H9 (cell line): ENCODE results near the gene LINGO3. TPM values are rescaled to one million over a fixed set of nuclear protein-coding genes. Genes with fewer than 3 reads are reported as not detected.

ENCODE experiments used
- DNase-seq: peaks from one replicate; pipeline ENCODE4 v3.0.0-alpha.2; 2017
- H2AFZ ChIP-seq: one replicate; pipeline ENCODE4 v1.6.1; 2013; ENCODE audit warnings: mild to moderate bottlenecking, low read length, control low read depth, moderate library complexity
- H2AK5ac ChIP-seq: 2 replicates; pipeline ENCODE4 v1.6.1; 2013; ENCODE audit warnings: low read length, control low read depth, mixed read lengths; ENCODE audit not compliant: insufficient read length
- H2BK120ac ChIP-seq: one replicate; pipeline ENCODE4 v1.6.1; 2013; ENCODE audit warnings: low read depth, mild to moderate bottlenecking, low read length, control low read depth, inconsistent platforms; ENCODE audit not compliant: poor library complexity, severe bottlenecking
- H2BK12ac ChIP-seq: 2 replicates; pipeline ENCODE4 v1.6.1; 2013; ENCODE audit warnings: low read length, control low read depth, mixed read lengths, low read depth; ENCODE audit not compliant: insufficient read length
- H2BK15ac ChIP-seq: 2 replicates; pipeline ENCODE4 v1.6.1; 2013; ENCODE audit warnings: low read depth, low read length, control low read depth
- H2BK20ac ChIP-seq: one replicate; pipeline ENCODE4 v1.6.1; 2013; ENCODE audit warnings: low read depth, mild to moderate bottlenecking, low read length, control low read depth, inconsistent platforms; ENCODE audit not compliant: poor library complexity, severe bottlenecking
- H2BK5ac ChIP-seq: 2 replicates; pipeline ENCODE4 v1.6.1; 2013; ENCODE audit warnings: low read length, control low read depth, mixed read lengths; ENCODE audit not compliant: insufficient read length
- H3K14ac ChIP-seq: 2 replicates; pipeline ENCODE4 v1.6.1; 2013; ENCODE audit warnings: low read length, control low read depth; ENCODE audit not compliant: insufficient read depth
- H3K18ac ChIP-seq: 2 replicates; pipeline ENCODE4 v1.6.1; 2013; ENCODE audit warnings: low read depth, mild to moderate bottlenecking, mixed read lengths, low read length, control low read depth; ENCODE audit not compliant: insufficient read length
- H3K23ac ChIP-seq: 2 replicates; pipeline ENCODE4 v1.6.1; 2013; ENCODE audit warnings: low read length, control low read depth, mixed read lengths, low read depth; ENCODE audit not compliant: insufficient read length
- H3K23me2 ChIP-seq: 2 replicates; pipeline ENCODE4 v1.6.1; 2013; ENCODE audit warnings: low read depth, mild to moderate bottlenecking, mixed read lengths, low read length, control low read depth; ENCODE audit not compliant: insufficient read length, poor library complexity, severe bottlenecking
- H3K27ac ChIP-seq: 2 replicates; pipeline ENCODE4 v1.5.1; 2013; ENCODE audit warnings: low read length, control low read depth, mixed read lengths, low read depth; ENCODE audit not compliant: insufficient read length
- H3K27me3 ChIP-seq: 2 replicates; pipeline ENCODE4 v1.6.1; 2013; ENCODE audit warnings: low read length, control low read depth, inconsistent platforms; ENCODE audit not compliant: insufficient read depth
- H3K4ac ChIP-seq: 2 replicates; pipeline ENCODE4 v1.6.1; 2013; ENCODE audit warnings: low read depth, mild to moderate bottlenecking, control low read depth, inconsistent platforms, low read length, moderate library complexity
- H3K4me1 ChIP-seq: 2 replicates; pipeline ENCODE4 v1.6.1; 2013; ENCODE audit warnings: low read length, control low read depth, inconsistent platforms; ENCODE audit not compliant: insufficient read depth
- H3K4me2 ChIP-seq: 2 replicates; pipeline ENCODE4 v1.6.1; 2013; ENCODE audit warnings: low read length, control low read depth, mixed read lengths; ENCODE audit not compliant: insufficient read length, insufficient read depth
- H3K56ac ChIP-seq: 2 replicates; pipeline ENCODE4 v1.6.1; 2013; ENCODE audit warnings: low read depth, mild to moderate bottlenecking, mixed read lengths, low read length, control low read depth; ENCODE audit not compliant: insufficient read length
- H3K79me1 ChIP-seq: 2 replicates; pipeline ENCODE4 v1.6.1; 2013; ENCODE audit warnings: low read depth, mild to moderate bottlenecking, moderate library complexity, low read length, control low read depth, inconsistent platforms; ENCODE audit not compliant: insufficient read depth, poor library complexity, severe bottlenecking
- H3K79me2 ChIP-seq: 2 replicates; pipeline ENCODE4 v1.6.1; 2013; ENCODE audit warnings: low read length, control low read depth, inconsistent platforms; ENCODE audit not compliant: insufficient read depth
- H3K9ac ChIP-seq: 2 replicates; pipeline ENCODE4 v1.6.1; 2013; ENCODE audit warnings: low read length, control low read depth, mixed read lengths; ENCODE audit not compliant: insufficient read length; ENCODE audit errors: extremely low read depth
- H3K9me3 ChIP-seq: one replicate; pipeline ENCODE4 v1.6.1; 2013; ENCODE audit warnings: low read depth, low read length, inconsistent platforms; ENCODE audit not compliant: control insufficient read depth
- H3T11ph ChIP-seq: one replicate; pipeline ENCODE4 v1.6.1; 2013; ENCODE audit warnings: mild to moderate bottlenecking, low read length, control low read depth, inconsistent platforms
- H4K20me1 ChIP-seq: one replicate; pipeline ENCODE4 v1.6.1; 2013; ENCODE audit not compliant: control insufficient read depth, insufficient read length, insufficient read depth
- H4K5ac ChIP-seq: 2 replicates; pipeline ENCODE4 v1.6.1; 2013; ENCODE audit warnings: low read depth, mild to moderate bottlenecking, mixed read lengths, low read length, control low read depth; ENCODE audit not compliant: insufficient read length
- H4K8ac ChIP-seq: replicated peaks from 2 replicates; pipeline ENCODE4 v1.6.1; 2013; ENCODE audit warnings: low read length, control low read depth, mixed read lengths, low read depth; ENCODE audit not compliant: insufficient read length
- H4K91ac ChIP-seq: 2 replicates; pipeline ENCODE4 v1.6.1; 2013; ENCODE audit warnings: low read depth, mild to moderate bottlenecking, moderate library complexity, mixed read lengths, low read length, control low read depth; ENCODE audit not compliant: insufficient read length
- H3K27ac Mint-ChIP-seq, 3 experiments: 2 replicates in 2 of 3; 3 replicates in 1 of 3; pipeline ENCODE4 v1.8.0; 2020 to 2021; ENCODE audit warnings: mixed read lengths in 3 of 3, mild to moderate bottlenecking in 1 of 3, moderate library complexity in 1 of 3
- H3K27me3 Mint-ChIP-seq: 2 replicates; pipeline ENCODE4 v1.8.0; 2021; ENCODE audit warnings: low read depth, mild to moderate bottlenecking, moderate library complexity, mixed read lengths
- H3K36me3 Mint-ChIP-seq, 3 experiments: 2 replicates in 2 of 3; 3 replicates in 1 of 3; pipeline ENCODE4 v1.8.0; 2020 to 2021; ENCODE audit warnings: low read depth in 3 of 3, mixed read lengths in 3 of 3; ENCODE audit not compliant: insufficient read depth in 1 of 3
- H3K4me1 Mint-ChIP-seq, 2 experiments: 2 replicates each; pipeline ENCODE4 v1.8.0; 2020; ENCODE audit warnings: mixed read lengths in 2 of 2
- H3K4me3 Mint-ChIP-seq, 2 experiments: 2 replicates in 1 of 2; 3 replicates in 1 of 2; pipeline ENCODE4 v1.8.0; 2020 to 2021; ENCODE audit warnings: mild to moderate bottlenecking in 2 of 2, mixed read lengths in 2 of 2, moderate library complexity in 1 of 2
- H3K9me3 Mint-ChIP-seq, 2 experiments: 2 replicates in 1 of 2; 3 replicates in 1 of 2; pipeline ENCODE4 v1.8.0; 2020; ENCODE audit warnings: mild to moderate bottlenecking in 2 of 2, mixed read lengths in 2 of 2, moderate library complexity in 1 of 2
- WGBS: extraction: QIAGEN DNeasy Blood & Tissue Kit; methylation state at CpG from one replicate; pipeline ENCODE4 v1.1.7; 2013; ENCODE audit warnings: missing lambda C conversion rate, low lambda C conversion rate, mixed read lengths; ENCODE audit not compliant: insufficient read length; ENCODE audit errors: extremely low coverage; 5-methylcytosine and 5-hydroxymethylcytosine counted together
- total RNA-seq: library from RNA; stranded (reverse); gene quantifications from 2 replicates; pipeline ENCODE4 v1.2.1, GENCODE V29; 2021
- TF ChIP-seq, protein P1 (sequence below): fragments of 200-600 bp; sonication (generic); conservative IDR thresholded peaks from 3 replicates; pipeline ENCODE4 v1.8.0; 2021; ENCODE audit warnings: antibody characterized with exemption, mild to moderate bottlenecking

Gene LINGO3
- total RNA-seq, 1 experiment from 2014 or later, result 0.28 TPM

DNA sequence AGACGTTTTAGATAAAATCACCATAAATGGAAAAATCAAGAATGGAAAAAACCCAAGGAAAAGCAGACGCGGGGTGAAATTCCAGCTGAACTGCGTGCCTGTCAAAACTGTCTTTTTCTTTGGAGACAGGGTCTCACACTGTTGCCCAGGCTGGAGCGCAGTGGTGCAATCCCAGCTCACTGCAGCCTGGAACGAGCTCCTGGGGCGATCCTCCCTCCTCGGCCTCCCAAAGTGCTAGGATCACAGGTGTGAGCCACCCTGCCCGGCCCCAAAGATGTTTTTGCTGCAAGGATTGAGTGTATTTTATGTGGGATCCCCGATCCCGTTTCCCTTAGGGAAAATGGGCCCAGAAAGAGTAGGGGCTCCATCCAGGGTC, 25.1 kb downstream of the LINGO3 start:
- Histone ChIP-seq H2BK20ac (no peak overlapping the region), H2BK12ac (no peak overlapping the region), H3K27ac (no peak overlapping the region), H3K18ac (no peak overlapping the region), H2BK5ac (no peak overlapping the region), H2BK120ac (no peak overlapping the region), H3K23me2 (peaks cover 7% of the 10 kb centered on the region), H4K20me1 (no peaks in the 10 kb centered on the region), H3K4me2 (peak overlapping the region; percentile 35), H2AFZ (no peak overlapping the region), H3K9me3 (no peaks in the 10 kb centered on the region), H3K9ac (no peak overlapping the region), H3K27me3 (peaks cover 5% of the 10 kb centered on the region; the same call in 1 of the 2 replicates), H4K8ac (no peak overlapping the region), H4K5ac (no peak overlapping the region), H2BK15ac (no peak overlapping the region), H3K4ac (no peak overlapping the region), H4K91ac (no peak overlapping the region), H3K14ac (no peak overlapping the region), H3K4me1 (no peaks in the 10 kb centered on the region), H3K23ac (no peak overlapping the region), H3K56ac (no peak overlapping the region), H3T11ph (no peak overlapping the region), H3K79me2 (no peaks in the 10 kb centered on the region), H3K79me1 (no peaks in the 10 kb centered on the region), H2AK5ac (no peak overlapping the region)
- Mint-ChIP-seq H3K4me1 (peaks cover 0 to 3% of the 10 kb centered on the region in 2 experiments; a peak in 1 of 4 replicates), H3K9me3 (no peaks in the 10 kb centered on the region), H3K27ac (no peak overlapping the region), H3K4me3 (peak overlapping the region; percentile 28 to 71), H3K27me3 (peaks cover 52% of the 10 kb centered on the region), H3K36me3 (no peaks in the 10 kb centered on the region)
- TF ChIP-seq, protein P1, sequence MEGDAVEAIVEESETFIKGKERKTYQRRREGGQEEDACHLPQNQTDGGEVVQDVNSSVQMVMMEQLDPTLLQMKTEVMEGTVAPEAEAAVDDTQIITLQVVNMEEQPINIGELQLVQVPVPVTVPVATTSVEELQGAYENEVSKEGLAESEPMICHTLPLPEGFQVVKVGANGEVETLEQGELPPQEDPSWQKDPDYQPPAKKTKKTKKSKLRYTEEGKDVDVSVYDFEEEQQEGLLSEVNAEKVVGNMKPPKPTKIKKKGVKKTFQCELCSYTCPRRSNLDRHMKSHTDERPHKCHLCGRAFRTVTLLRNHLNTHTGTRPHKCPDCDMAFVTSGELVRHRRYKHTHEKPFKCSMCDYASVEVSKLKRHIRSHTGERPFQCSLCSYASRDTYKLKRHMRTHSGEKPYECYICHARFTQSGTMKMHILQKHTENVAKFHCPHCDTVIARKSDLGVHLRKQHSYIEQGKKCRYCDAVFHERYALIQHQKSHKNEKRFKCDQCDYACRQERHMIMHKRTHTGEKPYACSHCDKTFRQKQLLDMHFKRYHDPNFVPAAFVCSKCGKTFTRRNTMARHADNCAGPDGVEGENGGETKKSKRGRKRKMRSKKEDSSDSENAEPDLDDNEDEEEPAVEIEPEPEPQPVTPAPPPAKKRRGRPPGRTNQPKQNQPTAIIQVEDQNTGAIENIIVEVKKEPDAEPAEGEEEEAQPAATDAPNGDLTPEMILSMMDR, result no peak
- WGBS, result no CpG with 5 or more reads among the region's 11 CpGs
- DNase-seq, result no peak
